K562 (cell line): Measurements from ENCODE around the gene SGMS1. TPM values are rescaled to one million over a fixed set of nuclear protein-coding genes. Genes with fewer than 3 reads are reported as not detected.
A peak's percentile ranks its signal among the peaks of the same experiment; 100 is the strongest.

ENCODE experiments used
- CHD1 ChIP-seq: fragments of 200-600 bp; sonication (generic); IDR thresholded peaks from one replicate; pipeline ENCODE4 v1.6.1; 2012; ENCODE audit warnings: mild to moderate bottlenecking, moderate library complexity, low read length, inconsistent platforms
- DMBX1 ChIP-seq: fragments of 250-450 bp; sonication (Bioruptor Pico); IDR thresholded peaks from 2 replicates; pipeline ENCODE4 v1.8.0; 2022; ENCODE audit warnings: inconsistent platforms, mild to moderate bottlenecking, moderate library complexity, borderline replicate concordance
- HDAC1 ChIP-seq, 2 experiments: fragments of 450-650 bp; IDR thresholded peaks; 2 replicates each; pipeline ENCODE4 v1.6.1; 2016 to 2017; ENCODE audit warnings: inconsistent platforms in 1 of 2, mild to moderate bottlenecking in 1 of 2, moderate library complexity in 1 of 2
- MGA ChIP-seq: fragments of 450-650 bp; IDR thresholded peaks from 2 replicates; pipeline ENCODE4 v1.6.1; 2016; ENCODE audit warnings: mild to moderate bottlenecking, moderate library complexity
- NKRF ChIP-seq: fragments of 450-650 bp; IDR thresholded peaks from 2 replicates; pipeline ENCODE4 v1.6.1; 2016; ENCODE audit warnings: borderline replicate concordance
- PATZ1 ChIP-seq: fragments of 250-450 bp; sonication (Bioruptor Pico); IDR thresholded peaks from 2 replicates; pipeline ENCODE4 v1.5.0; 2020; ENCODE audit warnings: mild to moderate bottlenecking, borderline replicate concordance
- ZC3H4 ChIP-seq: sonication (generic); formaldehyde crosslinking; IDR thresholded peaks from 2 replicates; pipeline ENCODE4 v1.9.0; 2021; ENCODE audit warnings: missing genetic modification reagents, borderline replicate concordance
- polyA plus RNA-seq, 8 experiments: library from polyadenylated mRNA; depleted of rRNA in 4 of 8; stranded (reverse) in 5 of 8; unstranded in 3 of 8; fragments of >200 nt; fragmentation: Nextera tagmentation in 2 of 8; fragmentation: Illumina TruSeq in 1 of 8; extraction: Ambion mirVana in 2 of 8; extraction: Trizol in 1 of 8; gene quantifications; 2 replicates each; pipeline versions ENCODE4 v1.2.1 to v1.2.3, GENCODE V29; 2011 to 2014; ENCODE audit warnings: inconsistent platforms in 1 of 8, missing spikeins in 1 of 8
- total RNA-seq, 7 experiments: library from RNA; depleted of rRNA in 6 of 7; stranded (reverse); fragments of >200 nt in 6 of 7; fragmentation: Illumina TruSeq in 2 of 7; extraction: Trizol in 2 of 7; gene quantifications; 2 replicates each; pipeline versions ENCODE4 v1.2.1 to v1.2.3, GENCODE V29; 2011 to 2021; ENCODE audit warnings: low replicate concordance in 1 of 7
- TF ChIP-seq, protein P1 (sequence below): sonication (generic); formaldehyde crosslinking; IDR thresholded peaks from 2 replicates; pipeline ENCODE4 v1.8.1; 2023; ENCODE audit warnings: mild to moderate bottlenecking, missing genetic modification reagents

Gene SGMS1
- total and polyA plus RNA-seq, 9 of the 15 experiments (the other 6 are each of a cell fraction or from before 2014, with no cell fraction given): 22.6 to 232 (median 82.2) TPM

GRCh38 chr10:50392966-50393718 lies 230.6 kb downstream of the SGMS1 start (continued):
- TF ChIP-seq MGA: no peak
- no peak for TF ChIP-seq PATZ1 (CRISPR knock-in tag)
- TF ChIP-seq ZC3H4 (CRISPR knock-in tag): no peak
- TF ChIP-seq, protein P1, sequence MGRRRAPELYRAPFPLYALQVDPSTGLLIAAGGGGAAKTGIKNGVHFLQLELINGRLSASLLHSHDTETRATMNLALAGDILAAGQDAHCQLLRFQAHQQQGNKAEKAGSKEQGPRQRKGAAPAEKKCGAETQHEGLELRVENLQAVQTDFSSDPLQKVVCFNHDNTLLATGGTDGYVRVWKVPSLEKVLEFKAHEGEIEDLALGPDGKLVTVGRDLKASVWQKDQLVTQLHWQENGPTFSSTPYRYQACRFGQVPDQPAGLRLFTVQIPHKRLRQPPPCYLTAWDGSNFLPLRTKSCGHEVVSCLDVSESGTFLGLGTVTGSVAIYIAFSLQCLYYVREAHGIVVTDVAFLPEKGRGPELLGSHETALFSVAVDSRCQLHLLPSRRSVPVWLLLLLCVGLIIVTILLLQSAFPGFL: no peak
- no peak for TF ChIP-seq CHD1
- no peak for TF ChIP-seq DMBX1
- TF ChIP-seq NKRF: no peak
- TF ChIP-seq HDAC1 (IDR thresholded peaks at IDR 0.05): peak in 1 of 2 experiments; percentile 94; a peak in 2 of 4 replicates
